ENCODE data around the gene ULBP1. TPM values are rescaled to one million over a fixed set of nuclear protein-coding genes. Genes with fewer than 3 reads are reported as not detected.
"Not testable (repeated sequence)": the region's sequence is repeated elsewhere in the genome, so short reads cannot be mapped to it uniquely, and the experiment has no call there.

Gene ULBP1
- total RNA-seq, 1 donor from 2014 or later, result 0.11 TPM

- DNase-seq (ENCODE audit: low spot score), result peak; percentile 42
- H3K4me1 ChIP-seq, result peaks cover 3% of the 10 kb centered on the region
- H3K4me3 ChIP-seq, result no peak overlapping the region
- peaks cover 52% of the 10 kb centered on the region for H3K27me3 Mint-ChIP-seq (ENCODE audit: insufficient read depth, low read depth)
- peaks cover 1% of the 10 kb centered on the region for H4K20me1 ChIP-seq (ENCODE audit: low read depth)
- no peaks in the 10 kb centered on the region for H3K36me3 Mint-ChIP-seq
- no peaks in the 10 kb centered on the region for H3K36me3 ChIP-seq
- no peak overlapping the region for H3K27ac Mint-ChIP-seq
- H3K4me3 Mint-ChIP-seq, result peak overlapping the region; percentile 9
- H3F3A ChIP-seq (ENCODE audit: low read depth), result no peaks in the 10 kb centered on the region
- no peaks in the 10 kb centered on the region for H3K9me3 ChIP-seq (ENCODE audit: low read depth)
- H2AFZ ChIP-seq (replicated peaks), result no peak overlapping the region
- peaks cover 4% of the 10 kb centered on the region for H3K9me3 Mint-ChIP-seq
- H3K9ac ChIP-seq, result no peak overlapping the region
- TF ChIP-seq EZH2phosphoT487 (IDR thresholded peaks at IDR 0.05), result no peak
- TF ChIP-seq CTCF (IDR thresholded peaks at IDR 0.05), result peak; percentile 62
- no peaks in the 10 kb centered on the region for H3K79me2 ChIP-seq (ENCODE audit: low read depth)
- no peak overlapping the region for H3K27ac ChIP-seq
- H3K27me3 ChIP-seq, result peaks cover 85% of the 10 kb centered on the region
- peaks cover 5% of the 10 kb centered on the region for H3K4me1 Mint-ChIP-seq
- no peak overlapping the region for H3K4me2 ChIP-seq
Measured at GRCh38 chr6:150006961-150007464, 43.3 kb downstream of the ULBP1 start.

DNA sequence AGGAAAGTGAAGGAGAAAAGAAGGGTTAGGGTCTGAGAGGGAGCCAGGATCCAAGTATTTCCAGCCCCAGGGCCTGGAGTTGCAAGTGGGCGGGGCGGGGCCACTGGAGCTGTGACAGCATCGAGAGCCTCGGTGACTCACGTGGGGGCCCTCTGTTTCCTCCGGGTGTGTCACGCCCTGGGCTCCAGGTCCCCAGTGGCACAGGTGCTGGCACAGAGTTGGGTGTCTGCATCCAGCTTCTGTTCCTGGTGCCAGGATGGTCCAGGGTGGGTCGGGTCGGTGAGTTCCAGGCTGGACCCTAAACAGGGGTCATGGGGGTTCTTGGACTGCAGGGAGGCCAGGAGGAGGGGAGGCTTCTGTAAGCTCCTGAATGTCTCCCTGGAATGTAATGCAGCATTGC, 44.8 kb downstream of the ULBP1 start:
- H3K4me1 Mint-ChIP-seq, result peaks cover 5% of the 10 kb centered on the region
- H3F3A ChIP-seq (ENCODE audit: low read depth), result no peaks in the 10 kb centered on the region
- H3K79me2 ChIP-seq (ENCODE audit: low read depth), result no peaks in the 10 kb centered on the region
- H3K27ac ChIP-seq, result no peak overlapping the region
- no peaks in the 10 kb centered on the region for H3K9me3 Mint-ChIP-seq
- H3K4me1 ChIP-seq, result peaks cover 3% of the 10 kb centered on the region
- no peaks in the 10 kb centered on the region for H3K36me3 ChIP-seq
- H3K9me3 ChIP-seq (ENCODE audit: low read depth), result no peaks in the 10 kb centered on the region
- TF ChIP-seq EZH2 (IDR thresholded peaks at IDR 0.05) (no peak), EZH2phosphoT487 (IDR thresholded peaks at IDR 0.05) (no peak), CTCF (IDR thresholded peaks at IDR 0.05) (no peak)
- no peak for DNase-seq (ENCODE audit: low spot score)
- H3K36me3 Mint-ChIP-seq, result no peaks in the 10 kb centered on the region
- no peak overlapping the region for H3K4me3 Mint-ChIP-seq
- no peak overlapping the region for H2AFZ ChIP-seq (replicated peaks)
- peaks cover 6% of the 10 kb centered on the region for H4K20me1 ChIP-seq (ENCODE audit: low read depth)
- no peak overlapping the region for H3K4me3 ChIP-seq
- H3K4me2 ChIP-seq, result no peak overlapping the region
- no peak overlapping the region for H3K27ac Mint-ChIP-seq
- peaks cover 94% of the 10 kb centered on the region for H3K27me3 ChIP-seq
- peaks cover 64% of the 10 kb centered on the region for H3K27me3 Mint-ChIP-seq (ENCODE audit: insufficient read depth, low read depth)
- no peak overlapping the region for H3K9ac ChIP-seq

- Histone ChIP-seq H3K27me3 (peaks cover 100% of the 10 kb centered on the region), H4K20me1 (ENCODE audit: low read depth) (peaks cover 16% of the 10 kb centered on the region)
- not testable (repeated sequence) for H3K4me3 Mint-ChIP-seq; H3K27ac ChIP-seq; H3K4me3 ChIP-seq; H3K36me3 Mint-ChIP-seq; H3K79me2 ChIP-seq (ENCODE audit: low read depth); H2AFZ ChIP-seq (replicated peaks); H3K36me3 ChIP-seq; H3K4me1 ChIP-seq; H3K9me3 Mint-ChIP-seq; DNase-seq (ENCODE audit: low spot score); H3K4me2 ChIP-seq; H3K9ac ChIP-seq; H3K9me3 ChIP-seq (ENCODE audit: low read depth); H3F3A ChIP-seq (ENCODE audit: low read depth); H3K27ac Mint-ChIP-seq; H3K4me1 Mint-ChIP-seq
- H3K27me3 Mint-ChIP-seq (ENCODE audit: insufficient read depth, low read depth), result peaks cover 86% of the 10 kb centered on the region
- peak; percentile 15 for TF ChIP-seq EZH2 (IDR thresholded peaks at IDR 0.05)
Measured at GRCh38 chr6:150012846-150013784, 49.4 kb downstream of the ULBP1 start.

Measured in neural progenitor cell (in vitro differentiated cells).